RPMI7951 (cell line): Measurements from ENCODE around the gene SURF1. TPM values are rescaled to one million over a fixed set of nuclear protein-coding genes. Genes with fewer than 3 reads are reported as not detected.
"Not testable (repeated sequence)": the region's sequence is repeated elsewhere in the genome, so short reads cannot be mapped to it uniquely, and the experiment has no call there.

ENCODE experiments used
- DNase-seq: peaks from one replicate; pipeline ENCODE4 v3.0.0-alpha.2; 2012; ENCODE audit warnings: low read depth
- total RNA-seq: library from RNA; depleted of rRNA; stranded (reverse); fragments of >200 nt; shearing (Covaris generic); gene quantifications from 2 replicates; pipeline ENCODE4 v1.2.3, GENCODE V29; 2014; rRNA removed

The SURF1 gene
- total RNA-seq, 1 experiment from 2014 or later: 13.3 TPM

- DNase-seq: no peak
These were observed 33.1 kb downstream of the SURF1 start for GRCh38 chr9:133323211-133323610.

- DNase-seq: no peak
These were observed 33.6 kb downstream of the SURF1 start for GRCh38 chr9:133322701-133323100.

DNA sequence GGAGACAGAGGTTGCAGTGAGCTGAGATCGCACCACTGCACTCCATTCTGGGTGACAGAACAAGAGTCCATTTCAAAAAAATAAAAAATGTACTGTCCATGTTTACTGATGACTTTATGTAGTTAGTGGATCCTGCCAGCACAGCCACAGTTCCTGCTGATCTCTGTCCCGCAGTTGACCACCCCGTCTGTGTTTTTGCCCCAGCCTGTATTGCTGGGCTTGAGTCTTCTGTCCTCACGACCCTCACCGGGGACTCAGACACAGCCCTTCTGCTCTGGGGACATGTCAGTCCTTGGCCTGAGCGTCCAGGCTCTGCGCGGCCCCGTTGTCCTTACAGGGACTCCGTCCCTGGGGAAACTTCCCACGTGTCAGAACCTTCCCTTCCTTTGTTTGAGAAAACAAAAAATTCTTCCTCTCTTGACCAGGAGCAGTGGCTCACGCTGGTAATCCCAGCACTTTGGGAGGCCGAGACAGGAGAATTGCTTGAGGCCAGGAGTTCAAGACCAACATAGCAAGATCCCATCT, 34.8 kb downstream of the SURF1 start:
- DNase-seq: no peak

DNA sequence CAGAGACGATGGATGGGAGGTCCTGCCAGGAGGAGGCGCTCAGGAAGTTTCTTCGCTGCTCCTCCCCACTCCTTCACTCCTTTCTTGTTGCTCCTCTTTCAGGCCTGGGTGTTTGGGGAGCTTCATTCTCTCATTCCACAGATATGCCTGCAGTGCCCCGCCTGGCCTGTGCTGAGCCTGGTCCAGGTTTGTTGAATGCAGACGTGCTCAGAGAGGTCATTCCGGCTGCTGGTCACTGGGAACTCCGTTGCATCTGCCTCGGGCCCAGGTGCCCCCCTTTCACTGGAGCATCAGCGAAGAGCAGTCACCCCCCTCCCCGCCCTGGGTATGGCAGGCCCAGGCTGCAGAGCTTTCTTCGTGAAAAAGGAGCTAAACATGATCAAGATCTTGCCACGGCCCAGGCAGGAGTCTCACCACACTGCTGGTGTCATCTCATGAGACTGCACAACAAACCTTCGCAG, 35.8 kb downstream of the SURF1 start:
- no peak for DNase-seq

DNA sequence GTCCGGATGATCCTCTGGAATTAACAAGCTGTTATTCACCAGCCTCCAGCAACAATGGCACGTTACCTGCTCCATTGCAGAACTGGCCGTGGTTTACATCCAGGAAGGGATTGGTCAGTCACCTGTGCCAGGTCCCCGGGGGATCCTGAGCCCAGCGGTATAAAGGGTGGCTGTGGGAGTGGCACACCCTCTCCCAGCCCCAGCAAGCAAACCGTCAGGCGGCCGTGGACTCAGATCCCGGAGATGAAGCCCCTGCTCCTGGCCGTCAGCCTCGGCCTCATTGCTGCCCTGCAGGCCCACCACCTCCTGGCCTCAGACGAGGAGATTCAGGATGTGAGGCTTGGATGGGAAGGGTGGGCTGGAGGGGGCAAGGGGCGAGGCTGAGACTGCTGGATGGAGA, 38.7 kb downstream of the SURF1 start:
- not testable (repeated sequence) for DNase-seq

DNA sequence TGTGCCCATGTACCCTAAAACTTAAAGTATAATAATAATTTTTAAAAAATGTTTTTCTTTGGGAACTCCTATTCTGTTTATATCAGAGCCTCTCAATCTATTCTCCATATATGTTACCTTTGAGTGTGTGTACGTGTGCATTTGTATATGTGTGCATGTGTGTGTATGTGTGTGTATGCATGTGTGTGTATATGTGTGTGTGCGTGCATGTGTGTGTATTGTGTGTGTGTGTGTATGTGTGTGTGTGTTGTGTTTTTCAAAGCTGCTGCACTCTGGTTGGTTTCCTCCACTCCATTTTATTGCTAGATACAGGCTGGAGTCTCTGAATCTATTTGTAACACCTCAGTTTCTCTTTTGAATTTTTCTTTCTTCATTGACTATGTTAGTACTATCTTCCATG, 40.3 kb downstream of the SURF1 start:
- no peak for DNase-seq

GRCh38 chr9:133309608-133310007, 46.7 kb downstream of the SURF1 start:
- no peak for DNase-seq

DNA sequence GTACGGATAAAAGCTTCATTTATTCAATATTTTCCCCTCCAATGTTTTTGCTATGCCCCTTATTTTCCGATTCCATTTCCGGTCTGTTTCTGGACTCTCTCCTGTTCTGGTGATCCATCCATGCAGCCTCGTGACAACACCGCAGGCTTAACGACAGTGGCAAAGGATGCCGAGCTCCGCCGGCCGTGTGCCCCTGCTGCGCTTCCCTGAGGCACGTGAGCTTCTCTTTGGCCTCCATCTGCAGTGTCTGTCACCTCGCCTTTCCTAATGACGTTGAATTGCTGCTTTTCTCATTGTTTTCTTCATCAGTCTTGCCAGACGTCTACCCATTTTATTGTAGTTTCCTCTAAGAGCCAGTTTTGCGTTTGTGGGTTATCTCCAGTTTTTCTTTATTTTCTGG, 49.0 kb downstream of the SURF1 start:
- no peak for DNase-seq

GRCh38 chr9:133306242-133307204, 49.8 kb downstream of the SURF1 start:
- DNase-seq: no peak

- DNase-seq: no peak
These were observed 50.6 kb downstream of the SURF1 start for GRCh38 chr9:133305731-133306130.

DNA sequence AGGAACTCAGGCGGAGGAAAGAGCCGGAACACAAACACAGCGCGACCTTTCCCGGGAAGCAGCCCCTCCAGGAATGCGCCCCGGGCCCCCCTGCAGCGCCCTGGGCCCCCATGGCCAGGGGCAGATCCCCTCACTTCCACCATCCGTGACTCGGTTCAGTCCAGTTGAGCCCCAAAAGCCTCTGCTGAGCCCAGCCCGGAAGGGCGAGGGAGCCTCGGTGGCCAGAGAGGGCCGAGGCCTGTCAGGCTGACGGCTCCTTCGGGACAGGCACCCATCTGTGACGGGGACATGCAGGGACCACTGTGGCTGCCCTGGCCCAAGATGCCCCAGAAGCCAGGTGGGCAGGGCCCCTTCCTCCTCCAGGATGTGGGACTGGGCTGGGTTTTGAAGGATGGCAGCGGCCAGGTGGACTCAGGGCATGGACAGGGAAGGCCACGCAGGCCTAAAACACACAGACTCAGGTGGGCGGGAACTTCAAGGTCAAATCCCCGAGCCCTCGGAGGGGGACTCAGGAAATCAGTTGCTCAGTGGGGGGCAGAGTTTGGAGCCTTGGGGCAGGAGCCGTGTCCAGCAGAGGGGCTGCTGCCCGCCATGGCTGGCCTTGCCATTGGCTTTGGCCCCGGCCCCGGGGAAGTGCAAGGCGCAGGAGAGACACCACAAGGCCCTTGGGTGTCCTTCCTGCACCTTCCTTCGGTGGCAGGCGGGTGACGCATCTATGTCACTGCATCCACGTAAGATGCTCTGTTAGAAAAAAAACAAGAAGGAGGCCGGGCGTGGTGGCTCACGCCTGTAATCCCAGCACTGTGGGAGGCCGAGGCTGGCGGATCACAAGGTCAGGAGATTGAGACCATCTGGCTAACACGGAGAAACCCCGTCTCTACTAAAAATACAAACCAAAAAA, 51.6 kb downstream of the SURF1 start:
- no peak for DNase-seq

GRCh38 chr9:133304158-133304470, 52.2 kb downstream of the SURF1 start:
- no peak for DNase-seq

GRCh38 chr9:133303266-133304157, 52.8 kb downstream of the SURF1 start:
- no peak for DNase-seq

Other genes with a start within 250 kb of the SURF1 start
- 12.5 and 18.9 TPM in 2 replicates for gene RALGDS, start 235.2 kb downstream of the SURF1 start, total RNA-seq
- 0.59 and 1.3 TPM in 2 replicates for gene GBGT1, start 192.6 kb downstream of the SURF1 start, total RNA-seq
- not detected in 2 replicates for gene OBP2B, start 147.2 kb downstream of the SURF1 start, total RNA-seq
- gene ABO, start 81.3 kb downstream of the SURF1 start, total RNA-seq: not detected in 2 replicates
- gene SURF6, start 20.3 kb downstream of the SURF1 start, total RNA-seq: 4.6 and 11.2 TPM in 2 replicates
- gene MED22, start 8.4 kb downstream of the SURF1 start, total RNA-seq: 13.8 and 15.2 TPM in 2 replicates
- 1,811 and 1,953 TPM in 2 replicates for gene RPL7A, start 8.3 kb downstream of the SURF1 start, total RNA-seq
- 15.0 and 15.7 TPM in 2 replicates for gene SURF2, start 63 bp upstream of the SURF1 start, total RNA-seq
- 188 and 217 TPM in 2 replicates for gene SURF4, start 19.6 kb upstream of the SURF1 start, total RNA-seq
- gene STKLD1, start 19.9 kb upstream of the SURF1 start, total RNA-seq: 1.5 and 1.7 TPM in 2 replicates
- gene REXO4, start 61.5 kb upstream of the SURF1 start, total RNA-seq: 9.0 and 9.5 TPM in 2 replicates
- gene ADAMTS13, start 65.9 kb upstream of the SURF1 start, total RNA-seq: not detected in 2 replicates
- 2.4 TPM in 2 replicates for gene CACFD1, start 103.5 kb upstream of the SURF1 start, total RNA-seq
- gene SLC2A6, start 122.6 kb upstream of the SURF1 start, total RNA-seq: 15.4 and 23.7 TPM in 2 replicates
- not detected in 2 replicates for gene MYMK, start 168.5 kb upstream of the SURF1 start, total RNA-seq
- 6.6 and 9.7 TPM in 2 replicates for gene ADAMTSL2, start 178.2 kb upstream of the SURF1 start, total RNA-seq